ENCODE measurements around the gene TP53AIP1.

TP53AIP1 gene

GRCh38 chr11:128946648-128947047, 4.0 kb upstream of the TP53AIP1 start:
- TF ChIP-seq, protein P1, sequence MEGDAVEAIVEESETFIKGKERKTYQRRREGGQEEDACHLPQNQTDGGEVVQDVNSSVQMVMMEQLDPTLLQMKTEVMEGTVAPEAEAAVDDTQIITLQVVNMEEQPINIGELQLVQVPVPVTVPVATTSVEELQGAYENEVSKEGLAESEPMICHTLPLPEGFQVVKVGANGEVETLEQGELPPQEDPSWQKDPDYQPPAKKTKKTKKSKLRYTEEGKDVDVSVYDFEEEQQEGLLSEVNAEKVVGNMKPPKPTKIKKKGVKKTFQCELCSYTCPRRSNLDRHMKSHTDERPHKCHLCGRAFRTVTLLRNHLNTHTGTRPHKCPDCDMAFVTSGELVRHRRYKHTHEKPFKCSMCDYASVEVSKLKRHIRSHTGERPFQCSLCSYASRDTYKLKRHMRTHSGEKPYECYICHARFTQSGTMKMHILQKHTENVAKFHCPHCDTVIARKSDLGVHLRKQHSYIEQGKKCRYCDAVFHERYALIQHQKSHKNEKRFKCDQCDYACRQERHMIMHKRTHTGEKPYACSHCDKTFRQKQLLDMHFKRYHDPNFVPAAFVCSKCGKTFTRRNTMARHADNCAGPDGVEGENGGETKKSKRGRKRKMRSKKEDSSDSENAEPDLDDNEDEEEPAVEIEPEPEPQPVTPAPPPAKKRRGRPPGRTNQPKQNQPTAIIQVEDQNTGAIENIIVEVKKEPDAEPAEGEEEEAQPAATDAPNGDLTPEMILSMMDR (IDR thresholded peaks at IDR 0.05; ENCODE audit: borderline replicate concordance, insufficient read depth, low read depth, low read length), result no peak

GRCh38 chr11:128943428-128943976, 831 bp upstream of the TP53AIP1 start:
- TF ChIP-seq, protein P1 (IDR thresholded peaks at IDR 0.05; ENCODE audit: borderline replicate concordance, insufficient read depth, low read depth, low read length), result no peak
- H3K4me3 ChIP-seq (ENCODE audit: low read depth, low read length), result no peak overlapping the region

More at GRCh38 chr11:128946648-128947047, 4.0 kb upstream of the TP53AIP1 start:
- H3K4me3 ChIP-seq (ENCODE audit: low read depth, low read length), result no peak overlapping the region

DNA sequence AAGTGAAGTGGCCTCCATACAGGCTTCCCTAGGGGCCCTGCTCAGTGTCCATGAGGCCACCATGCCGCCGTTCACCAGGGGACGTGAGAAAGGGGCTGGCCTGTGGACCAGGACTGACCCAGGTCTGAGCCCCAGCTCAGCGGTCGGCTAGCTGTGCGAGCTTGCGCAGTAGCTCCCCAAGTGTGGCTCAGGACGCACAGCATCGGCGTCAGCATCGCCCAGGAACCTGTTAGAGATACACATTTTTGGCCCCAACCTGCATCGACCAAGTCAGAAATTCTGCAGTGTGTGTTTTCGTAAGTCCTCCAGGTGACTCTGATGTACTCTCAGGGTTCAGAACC, 429 bp downstream of the TP53AIP1 start:
- TF ChIP-seq, protein P1 (IDR thresholded peaks at IDR 0.05; ENCODE audit: borderline replicate concordance, insufficient read depth, low read depth, low read length), result no peak
- H3K4me3 ChIP-seq (ENCODE audit: low read depth, low read length), result no peak overlapping the region

DNA sequence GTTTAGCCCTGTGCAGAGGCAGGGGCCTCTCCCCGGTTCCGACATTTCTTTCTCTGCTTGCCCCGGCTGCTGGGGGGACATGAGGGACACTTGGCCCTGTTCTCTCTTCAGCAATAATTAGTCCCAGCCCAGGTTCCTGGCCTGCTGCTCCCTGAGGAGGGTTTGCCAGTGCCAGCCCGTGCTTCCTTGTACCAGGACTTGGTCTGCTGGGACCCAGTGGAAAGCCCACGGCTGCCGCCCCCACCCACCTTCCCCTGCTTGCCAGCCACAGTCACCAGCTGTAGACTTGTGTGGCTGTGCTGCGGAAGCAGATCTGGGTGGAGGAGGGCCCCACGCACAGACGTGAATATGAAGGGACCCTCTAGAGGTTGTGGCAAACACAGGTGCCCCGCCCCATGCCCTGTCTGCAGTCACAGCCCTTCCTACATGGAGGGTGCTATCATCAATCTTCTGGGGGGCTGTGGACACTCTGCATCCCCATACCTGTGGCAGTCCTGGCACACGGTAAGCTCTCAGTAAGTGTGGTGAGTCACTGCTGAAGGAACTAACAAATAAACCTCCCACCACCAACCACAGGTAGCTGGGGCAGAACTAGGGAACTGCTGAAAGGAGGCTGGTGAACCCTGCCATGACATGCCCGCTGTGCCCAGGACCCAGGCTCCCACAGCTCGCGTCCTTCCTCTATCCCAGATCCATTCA, 949 bp downstream of the TP53AIP1 start:
- TF ChIP-seq, protein P1 (IDR thresholded peaks at IDR 0.05; ENCODE audit: borderline replicate concordance, insufficient read depth, low read depth, low read length), result no peak
- no peak overlapping the region for H3K4me3 ChIP-seq (ENCODE audit: low read depth, low read length)

GRCh38 chr11:128941110-128941509, 1.6 kb downstream of the TP53AIP1 start:
- TF ChIP-seq, protein P1 (IDR thresholded peaks at IDR 0.05; ENCODE audit: borderline replicate concordance, insufficient read depth, low read depth, low read length), result no peak
- no peak overlapping the region for H3K4me3 ChIP-seq (ENCODE audit: low read depth, low read length)

DNA sequence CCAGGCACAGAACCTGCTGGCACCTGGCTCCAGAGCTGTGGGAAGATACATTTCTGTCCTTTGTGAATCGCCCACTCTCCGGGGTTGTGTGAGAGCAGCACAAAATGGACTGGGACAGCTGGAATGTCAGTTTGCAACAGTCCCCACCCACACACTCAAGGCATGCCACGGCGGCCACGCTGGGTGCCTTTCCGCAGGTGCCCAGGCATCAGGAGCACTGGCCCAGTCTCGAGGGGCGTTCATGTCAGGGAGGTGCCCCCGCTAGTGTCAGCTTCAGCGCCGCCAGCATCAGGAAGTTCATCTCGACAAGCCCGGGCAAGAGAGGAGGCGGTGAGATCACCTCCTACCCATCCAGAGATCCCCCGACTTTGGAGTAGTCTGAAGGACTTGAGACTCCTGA, 2.1 kb downstream of the TP53AIP1 start:
- TF ChIP-seq, protein P1 (IDR thresholded peaks at IDR 0.05; ENCODE audit: borderline replicate concordance, insufficient read depth, low read depth, low read length), result no peak
- no peak overlapping the region for H3K4me3 ChIP-seq (ENCODE audit: low read depth, low read length)

- TF ChIP-seq, protein P1 (IDR thresholded peaks at IDR 0.05; ENCODE audit: borderline replicate concordance, insufficient read depth, low read depth, low read length), result no peak
- H3K4me3 ChIP-seq (ENCODE audit: low read depth, low read length), result no peak overlapping the region
Measured at GRCh38 chr11:128940156-128940555, 2.5 kb downstream of the TP53AIP1 start.
